Stomach (tissue), 9 donors: ENCODE measurements around the gene RIPK1. TPM values are rescaled to one million over a fixed set of nuclear protein-coding genes. Genes with fewer than 3 reads are reported as not detected.
A peak's percentile ranks its signal among the peaks of the same experiment; 100 is the strongest.
"Not testable (repeated sequence)": the region's sequence is repeated elsewhere in the genome, so short reads cannot be mapped to it uniquely, and the experiment has no call there.

Experiments
- DNase-seq, 2 donors: peaks; one replicate each; pipeline versions ENCODE4 v3.0.0 to v3.0.0-alpha.2; 2013 to 2019
- H3K27ac ChIP-seq, 5 donors: fragments of 200-600 bp in 4 of 5; sonication (generic) in 4 of 5; one replicate each; pipeline ENCODE4 v1.5.1; 2013 to 2019; ENCODE audit warnings: mild to moderate bottlenecking in 1 of 5, moderate library complexity in 1 of 5
- H3K27me3 ChIP-seq, 3 donors: fragments of 200-600 bp; sonication (generic); one replicate each; pipeline ENCODE4 v1.5.1; 2017 to 2019; ENCODE audit warnings: mixed run types in 1 of 3
- H3K36me3 ChIP-seq, 4 donors: fragments of 200-600 bp; sonication (generic); 1 replicate in 3 of 4; 2 replicates in 1 of 4; pipeline ENCODE4 v1.5.1; 2016 to 2019
- H3K4me1 ChIP-seq, 4 donors: fragments of 200-600 bp; sonication (generic); one replicate each; pipeline ENCODE4 v1.5.1; 2016 to 2019
- H3K4me3 ChIP-seq, 4 donors: fragments of 200-600 bp; sonication (generic) in 3 of 4; one replicate each; pipeline ENCODE4 v1.5.1; 2016 to 2019; ENCODE audit warnings: mild to moderate bottlenecking in 1 of 4
- H3K9me3 ChIP-seq, 4 donors: fragments of 200-600 bp; sonication (generic); one replicate each; pipeline ENCODE4 v1.5.1; 2016 to 2019
- EP300 ChIP-seq: sonication (generic); formaldehyde crosslinking; IDR thresholded peaks from one replicate; pipeline ENCODE4 v1.6.1; 2017; ENCODE audit warnings: antibody characterized with exemption
- POLR2A ChIP-seq, 4 donors: fragments of 450-650 bp; IDR thresholded peaks; one replicate each; pipeline ENCODE4 v1.6.1; 2016; ENCODE audit warnings: antibody characterized with exemption in 4 of 4, control low read depth in 2 of 4, mild to moderate bottlenecking in 1 of 4, moderate library complexity in 1 of 4
- POLR2AphosphoS5 ChIP-seq, 3 donors: sonication (generic); formaldehyde crosslinking; IDR thresholded peaks; one replicate each; pipeline ENCODE4 v1.6.1; 2016; ENCODE audit warnings: antibody characterized with exemption in 3 of 3
- WGBS, 5 donors: extraction: QIAGEN DNeasy Blood & Tissue Kit in 3 of 5; methylation state at CpG; one replicate each; pipeline versions ENCODE4 v1.1.5 to v1.1.7; 2013 to 2018; 5-methylcytosine and 5-hydroxymethylcytosine counted together
- intact Hi-C: fragments of 100-400 bp; cut with DNase I; formaldehyde crosslinking; loops from one replicate; pipeline ENCODE4 v1.15.1; 2023; ENCODE audit warnings: low total_unique reads
- polyA plus RNA-seq, 3 donors: library from polyadenylated mRNA; stranded (reverse); fragments of 200-250 nt; gene quantifications; one replicate each; pipeline ENCODE4 v1.2.3, GENCODE V29; 2013
- total RNA-seq, 5 donors: library from RNA; depleted of rRNA; stranded (reverse); fragments of >200 nt; gene quantifications; one replicate each; pipeline versions ENCODE4 v1.1.0 to v1.2.3, GENCODE V29; 2014 to 2016
- TF ChIP-seq, protein P1 (sequence below), 7 experiments: fragments of 450-650 bp in 4 of 7; fragments of 200-600 bp in 3 of 7; sonication (generic) in 3 of 7; IDR thresholded peaks; one replicate each; pipeline ENCODE4 v1.5.1; 2016 to 2019; ENCODE audit warnings: antibody characterized with exemption in 7 of 7, control low read depth in 2 of 7, mild to moderate bottlenecking in 1 of 7
- donor health status: healthy with polysubstance abuse.
- donor health status: Bipolar disorder and iron deficiency.
- donor health status: healthy.

Gene RIPK1
- total and polyA plus RNA-seq, 8 donors = 4.9 to 25.5 (median 15.9) TPM

DNA sequence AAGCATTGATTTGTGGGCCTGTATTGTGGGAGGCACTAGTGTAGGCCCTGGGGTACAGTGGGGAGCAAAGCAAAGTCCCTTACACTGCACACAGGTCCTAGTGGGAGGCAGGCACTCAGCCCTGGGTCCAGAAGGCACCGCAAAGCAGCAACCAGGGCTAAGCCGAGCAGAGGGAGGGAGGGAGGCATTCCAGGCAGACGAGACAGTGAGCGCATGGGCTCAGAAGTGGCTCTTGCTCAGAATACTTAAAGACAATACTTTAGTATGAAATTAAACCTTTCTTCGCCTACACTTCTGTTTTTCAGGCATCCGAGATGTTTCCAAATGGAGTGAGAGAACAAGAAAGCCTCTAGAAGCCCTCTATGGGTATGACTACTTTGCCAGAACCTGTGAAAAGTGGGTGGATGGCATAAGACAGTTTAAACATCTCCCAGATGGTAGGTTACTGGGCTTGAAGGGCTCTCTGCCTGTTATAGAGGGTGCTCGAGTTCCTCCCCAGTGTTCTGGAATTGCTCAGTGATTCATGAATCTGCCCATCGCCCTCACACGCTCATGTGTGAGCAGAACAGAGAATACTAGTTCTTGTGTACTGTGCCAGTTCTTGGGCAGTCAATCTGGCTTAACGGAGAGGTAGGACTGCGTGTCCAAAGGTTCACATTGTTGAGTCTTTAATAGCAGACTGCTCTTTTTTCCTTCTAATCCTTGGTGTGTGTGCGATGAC lies 68.9 kb downstream of the RIPK1 start:
- H3K9me3 ChIP-seq = no peaks in the 10 kb centered on the region
- intact Hi-C loops = no loop called here
- no peak for TF ChIP-seq EP300
- TF ChIP-seq, protein P1, sequence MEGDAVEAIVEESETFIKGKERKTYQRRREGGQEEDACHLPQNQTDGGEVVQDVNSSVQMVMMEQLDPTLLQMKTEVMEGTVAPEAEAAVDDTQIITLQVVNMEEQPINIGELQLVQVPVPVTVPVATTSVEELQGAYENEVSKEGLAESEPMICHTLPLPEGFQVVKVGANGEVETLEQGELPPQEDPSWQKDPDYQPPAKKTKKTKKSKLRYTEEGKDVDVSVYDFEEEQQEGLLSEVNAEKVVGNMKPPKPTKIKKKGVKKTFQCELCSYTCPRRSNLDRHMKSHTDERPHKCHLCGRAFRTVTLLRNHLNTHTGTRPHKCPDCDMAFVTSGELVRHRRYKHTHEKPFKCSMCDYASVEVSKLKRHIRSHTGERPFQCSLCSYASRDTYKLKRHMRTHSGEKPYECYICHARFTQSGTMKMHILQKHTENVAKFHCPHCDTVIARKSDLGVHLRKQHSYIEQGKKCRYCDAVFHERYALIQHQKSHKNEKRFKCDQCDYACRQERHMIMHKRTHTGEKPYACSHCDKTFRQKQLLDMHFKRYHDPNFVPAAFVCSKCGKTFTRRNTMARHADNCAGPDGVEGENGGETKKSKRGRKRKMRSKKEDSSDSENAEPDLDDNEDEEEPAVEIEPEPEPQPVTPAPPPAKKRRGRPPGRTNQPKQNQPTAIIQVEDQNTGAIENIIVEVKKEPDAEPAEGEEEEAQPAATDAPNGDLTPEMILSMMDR (IDR thresholded peaks at IDR 0.05) = no peak
- no peak for TF ChIP-seq POLR2A (IDR thresholded peaks at IDR 0.05)
- TF ChIP-seq POLR2AphosphoS5 (IDR thresholded peaks at IDR 0.05) = no peak
- no peaks in the 10 kb centered on the region for H3K27me3 ChIP-seq
- H3K36me3 ChIP-seq = peaks cover 7 to 77% (median 50%) of the 10 kb centered on the region in 4 donors
- 89 to 95% (median 92%) methylated on average over 12 of the region's 12 CpGs for WGBS, 5 donors
- DNase-seq = no peak
- H3K4me3 ChIP-seq = no peak overlapping the region
- peaks cover 17 to 49% (median 32%) of the 10 kb centered on the region in 4 donors for H3K4me1 ChIP-seq
- peak overlapping the region in 1 of 5 donors; percentile 7 for H3K27ac ChIP-seq

DNA sequence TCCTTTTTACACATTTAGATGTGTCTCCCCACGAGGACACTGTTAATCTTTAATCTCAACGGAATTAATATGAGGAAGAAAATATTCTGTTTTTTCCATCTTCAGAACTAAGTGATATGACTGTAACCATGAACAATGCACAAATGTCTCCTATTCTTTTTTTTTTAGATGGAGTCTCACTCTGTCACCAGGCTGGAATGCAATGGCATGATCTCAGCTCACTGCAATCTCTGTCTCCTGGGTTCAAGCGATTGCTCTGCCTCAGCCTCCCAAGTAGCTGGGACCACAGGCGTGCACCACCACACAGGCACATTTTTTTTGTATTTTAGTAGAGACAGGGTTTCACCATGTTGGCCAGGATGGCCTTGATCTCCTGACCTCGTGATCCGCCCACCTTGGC lies 69.6 kb downstream of the RIPK1 start:
- DNase-seq, H3K9me3 ChIP-seq, intact Hi-C loops, H3K27me3 ChIP-seq, H3K4me3 ChIP-seq, H3K27ac ChIP-seq: not testable (repeated sequence)
- 87 to 92% (median 89%) methylated on average over 6 of the region's 6 CpGs for WGBS, 5 donors
- Histone ChIP-seq H3K4me1 (peaks cover 17 to 49% (median 32%) of the 10 kb centered on the region in 4 donors), H3K36me3 (peaks cover 10 to 78% (median 51%) of the 10 kb centered on the region in 4 donors)

GRCh38 chr6:3138341-3138740 lies 70.0 kb downstream of the RIPK1 start:
- TF ChIP-seq, protein P1 (IDR thresholded peaks at IDR 0.05) = no peak
- TF ChIP-seq POLR2AphosphoS5 (IDR thresholded peaks at IDR 0.05) (no peak), EP300 (no peak), POLR2A (IDR thresholded peaks at IDR 0.05) (no peak)
- 61 to 80% (median 69%) methylated on average over 1 of the region's 1 CpG for WGBS, 5 donors
- intact Hi-C loops = no loop called here

DNA sequence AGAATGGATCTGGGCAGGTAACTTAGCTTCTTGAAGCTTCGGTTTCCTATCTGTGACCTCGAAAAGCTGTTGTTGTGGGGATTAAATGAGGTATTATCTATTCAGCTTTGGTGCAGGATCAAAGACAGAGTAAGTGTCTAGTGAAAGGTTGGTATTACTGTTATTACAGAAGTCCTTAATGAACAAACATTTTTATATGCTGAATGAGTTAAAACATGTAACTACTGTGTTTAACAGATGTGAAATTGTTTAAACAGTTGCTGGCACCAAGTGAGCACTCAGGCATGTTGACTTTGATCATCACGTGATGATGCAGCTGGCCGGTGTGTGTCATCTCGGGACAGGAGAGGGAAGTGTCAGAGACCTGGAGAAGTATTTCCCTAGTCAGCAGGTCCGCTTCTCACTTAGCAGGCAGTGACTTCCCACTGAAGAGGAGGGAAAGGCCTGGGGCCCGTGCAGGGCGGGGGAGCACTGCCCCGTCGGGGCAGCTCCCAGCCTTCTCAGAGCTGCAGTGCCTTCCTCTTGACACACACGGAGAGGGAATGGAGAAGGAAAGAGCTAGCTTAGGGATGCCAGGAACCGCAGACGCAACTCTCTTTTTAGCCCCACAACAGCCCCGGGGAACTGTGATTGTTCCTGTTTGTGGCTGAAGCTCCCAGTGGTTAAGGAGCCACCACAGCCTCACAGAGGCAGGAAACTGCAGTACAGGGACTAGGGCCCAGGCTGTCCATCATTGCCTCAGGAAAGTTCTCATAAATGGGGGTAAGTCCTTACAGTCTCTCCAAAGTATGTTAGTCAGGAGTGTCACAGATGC lies 71.0 kb downstream of the RIPK1 start:
- H3K9me3 ChIP-seq = no peaks in the 10 kb centered on the region
- H3K36me3 ChIP-seq = peaks cover 14 to 82% (median 59%) of the 10 kb centered on the region in 4 donors
- H3K4me3 ChIP-seq = no peak overlapping the region
- peak overlapping the region; percentile 4 to 60 (median 46) for H3K27ac ChIP-seq
- WGBS, 5 donors = 38 to 49% (median 44%) methylated on average over 14 of the region's 14 CpGs
- intact Hi-C loops = no loop called here
- TF ChIP-seq POLR2AphosphoS5 (IDR thresholded peaks at IDR 0.05) = peak in 2 of 3 donors; percentile 55 to 61
- TF ChIP-seq, protein P1 (IDR thresholded peaks at IDR 0.05) = no peak
- no peaks in the 10 kb centered on the region for H3K27me3 ChIP-seq
- H3K4me1 ChIP-seq = peaks cover 17 to 49% (median 32%) of the 10 kb centered on the region in 4 donors
- DNase-seq = peak; percentile 64 to 75

More at GRCh38 chr6:3138341-3138740, 70.0 kb downstream of the RIPK1 start:
- Histone ChIP-seq H3K27ac (peak overlapping the region in 2 of 5 donors; percentile 46 to 60), H3K27me3 (no peaks in the 10 kb centered on the region), H3K4me1 (peaks cover 17 to 49% (median 32%) of the 10 kb centered on the region in 4 donors), H3K4me3 (no peak overlapping the region), H3K9me3 (no peaks in the 10 kb centered on the region), H3K36me3 (peaks cover 14 to 78% (median 52%) of the 10 kb centered on the region in 4 donors)
- DNase-seq = no peak
